Spleen (tissue), 11 donors: Measurements from ENCODE around the gene MBTPS1. TPM values are rescaled to one million over a fixed set of nuclear protein-coding genes. Genes with fewer than 3 reads are reported as not detected.

ENCODE experiments used
- DNase-seq: peaks from one replicate; pipeline ENCODE4 v3.0.0-alpha.2; 2020
- H3K27ac ChIP-seq, 8 donors: fragments of 200-600 bp; sonication (generic) in 7 of 8; 1 replicate in 4 of 8; 2 replicates in 4 of 8; pipeline versions ENCODE4 v1.5.0 to v1.8.0; 2016 to 2021; ENCODE audit warnings: inconsistent platforms in 4 of 8, mild to moderate bottlenecking in 4 of 8, moderate library complexity in 1 of 8
- H3K27me3 ChIP-seq, 7 donors: fragments of 200-600 bp; sonication (generic) in 6 of 7; replicated peaks in 1 of 7; 1 replicate in 4 of 7; 2 replicates in 3 of 7; pipeline versions ENCODE4 v1.5.0 to v1.8.0; 2016 to 2021; ENCODE audit warnings: inconsistent platforms in 3 of 7, mild to moderate bottlenecking in 1 of 7
- H3K36me3 ChIP-seq, 6 donors: fragments of 200-600 bp; sonication (generic) in 5 of 6; 1 replicate in 4 of 6; 2 replicates in 2 of 6; pipeline versions ENCODE4 v1.5.0 to v1.8.0; 2016 to 2021; ENCODE audit warnings: inconsistent platforms in 2 of 6
- H3K4me1 ChIP-seq, 6 donors: fragments of 200-600 bp; sonication (generic) in 5 of 6; 1 replicate in 3 of 6; 2 replicates in 3 of 6; pipeline versions ENCODE4 v1.5.0 to v1.8.0; 2016 to 2021; ENCODE audit warnings: inconsistent platforms in 3 of 6
- H3K4me3 ChIP-seq, 8 donors: fragments of 200-600 bp; sonication (generic) in 7 of 8; 1 replicate in 4 of 8; 2 replicates in 4 of 8; pipeline versions ENCODE4 v1.5.0 to v1.8.0; 2016 to 2021; ENCODE audit warnings: inconsistent platforms in 4 of 8, mild to moderate bottlenecking in 4 of 8, moderate library complexity in 2 of 8
- H3K9me3 ChIP-seq, 8 donors: fragments of 200-600 bp; sonication (generic) in 7 of 8; 1 replicate in 4 of 8; 2 replicates in 4 of 8; pipeline versions ENCODE4 v1.5.0 to v1.8.0; 2016 to 2021; ENCODE audit warnings: inconsistent platforms in 4 of 8
- CTCF ChIP-seq, 11 experiments: fragments of 200-600 bp in 7 of 11; fragments of 450-650 bp in 4 of 11; sonication (generic) in 4 of 11; IDR thresholded peaks in 8 of 11; conservative IDR thresholded peaks in 3 of 11; 1 replicate in 7 of 11; 2 replicates in 4 of 11; pipeline versions ENCODE4 v1.4.0 to v1.8.0; 2016 to 2021; ENCODE audit warnings: antibody characterized with exemption in 11 of 11, inconsistent platforms in 4 of 11, mild to moderate bottlenecking in 1 of 11
- POLR2A ChIP-seq, 3 donors: fragments of 450-650 bp; IDR thresholded peaks; one replicate each; pipeline ENCODE4 v1.5.1; 2017; ENCODE audit warnings: antibody characterized with exemption in 3 of 3, mild to moderate bottlenecking in 1 of 3
- POLR2AphosphoS5 ChIP-seq, 3 donors: sonication (generic); formaldehyde crosslinking; IDR thresholded peaks; one replicate each; pipeline ENCODE4 v1.5.1; 2017; ENCODE audit warnings: antibody characterized with exemption in 3 of 3
- WGBS, 5 donors: extraction: QIAGEN DNeasy Blood & Tissue Kit in 3 of 5; methylation state at CpG; one replicate each; pipeline versions ENCODE4 v1.1.5 to v1.1.7; 2013 to 2018; 5-methylcytosine and 5-hydroxymethylcytosine counted together
- intact Hi-C: fragments of 100-400 bp; cut with DNase I; formaldehyde crosslinking; loops from one replicate; pipeline ENCODE4 v1.15.0; 2023; ENCODE audit warnings: low total_unique reads
- polyA plus RNA-seq, 3 donors: library from polyadenylated mRNA; stranded (reverse); fragments of 200-250 nt; gene quantifications; one replicate each; pipeline ENCODE4 v1.2.1, GENCODE V29; 2013
- total RNA-seq, 7 donors: library from RNA; depleted of rRNA in 3 of 7; stranded (reverse); fragments of >200 nt in 3 of 7; fragmentation: NEBNext Ultra II Directional in 4 of 7; extraction: Animal tissue kit (Norgen Biotek cat#: 25700) in 4 of 7; gene quantifications; one replicate each; pipeline versions ENCODE4 v1.1.0 to v1.2.1, GENCODE V29; 2016 to 2021
- donor health status: healthy with polysubstance abuse.
- donor health status: DM: no; HTN: no; CAD: no; lungs with moderate emphysema.
- donor health status: DM: no; HTN: no; CAD: no.
- donor health status: Bipolar disorder and iron deficiency.
- donor health status: healthy.
- donor health status: DM: no; HTN: no; CAD: no.
- donor health status: DM: yes; HTN: yes; CAD: no.

Gene MBTPS1
- total and polyA plus RNA-seq, 10 donors: 34.5 to 121 (median 91.1) TPM

- TF ChIP-seq POLR2AphosphoS5 (IDR thresholded peaks at IDR 0.05): no peak
- peak; percentile 18 to 73 (median 53) for TF ChIP-seq CTCF (IDR thresholded peaks at IDR 0.05 in 8 of 11, conservative IDR thresholded peaks at IDR 0.05 in 3 of 11)
- TF ChIP-seq POLR2A (IDR thresholded peaks at IDR 0.05): no peak
- Histone ChIP-seq H3K36me3 (peaks cover 12 to 100% (median 99%) of the 10 kb centered on the region in 6 donors), H3K4me3 (no peak overlapping the region), H3K27ac (no peak overlapping the region), H3K4me1 (peaks cover 0 to 23% (median 0%) of the 10 kb centered on the region in 6 donors), H3K27me3 (no peaks in the 10 kb centered on the region), H3K9me3 (no peaks in the 10 kb centered on the region)
- intact Hi-C loops: loop anchor here (10.0 kb wide), 2 partner anchors 111 to 241 kb away; partner anchors contain the start of gene OSGIN1
- WGBS, 5 donors: 59 to 64% (median 61%) methylated on average over 12 of the region's 12 CpGs
- DNase-seq: peak; percentile 58
These were observed 51.1 kb downstream of the MBTPS1 start for GRCh38 chr16:84065536-84066132.

- intact Hi-C loops: loop anchor here (10.0 kb wide), 2 partner anchors 109 to 239 kb away; partner anchors contain the start of gene OSGIN1
- 88 to 97% (median 93%) methylated on average over 4 of the region's 4 CpGs for WGBS, 5 donors
- peaks cover 0 to 10% (median 0%) of the 10 kb centered on the region in 6 donors for H3K4me1 ChIP-seq
- peaks cover 8 to 100% (median 99%) of the 10 kb centered on the region in 6 donors for H3K36me3 ChIP-seq
- TF ChIP-seq POLR2AphosphoS5 (IDR thresholded peaks at IDR 0.05) (no peak), CTCF (IDR thresholded peaks at IDR 0.05 in 8 of 11, conservative IDR thresholded peaks at IDR 0.05 in 3 of 11) (no peak), POLR2A (IDR thresholded peaks at IDR 0.05) (no peak)
- H3K4me3 ChIP-seq: no peak overlapping the region
- no peaks in the 10 kb centered on the region for H3K9me3 ChIP-seq
- DNase-seq: no peak
- H3K27me3 ChIP-seq: no peaks in the 10 kb centered on the region
- no peak overlapping the region for H3K27ac ChIP-seq
These were observed 52.8 kb downstream of the MBTPS1 start for GRCh38 chr16:84063980-84064379.

- WGBS, 5 donors: 63 to 74% (median 69%) methylated on average over 25 of the region's 25 CpGs
- TF ChIP-seq CTCF (IDR thresholded peaks at IDR 0.05 in 8 of 11, conservative IDR thresholded peaks at IDR 0.05 in 3 of 11) (peak; percentile 46 to 91 (median 78)), POLR2A (IDR thresholded peaks at IDR 0.05) (no peak), POLR2AphosphoS5 (IDR thresholded peaks at IDR 0.05) (peak in 2 of 3 donors; percentile 40 to 55)
- intact Hi-C loops: loop anchor here (10.0 kb wide), 2 partner anchors 108 to 238 kb away; partner anchors contain the start of gene OSGIN1
- DNase-seq: peak; percentile 90
- no peaks in the 10 kb centered on the region for H3K27me3 ChIP-seq
- no peak overlapping the region for H3K27ac ChIP-seq
- no peaks in the 10 kb centered on the region for H3K9me3 ChIP-seq
- no peak overlapping the region for H3K4me3 ChIP-seq
- peaks cover 0 to under 1% (median 0%) of the 10 kb centered on the region in 6 donors for H3K4me1 ChIP-seq
- H3K36me3 ChIP-seq: peaks cover 3 to 100% (median 99%) of the 10 kb centered on the region in 6 donors
These were observed 53.8 kb downstream of the MBTPS1 start for GRCh38 chr16:84062734-84063640.
